Dendritic cell treated with granulocyte-macrophage colony-stimulating factor and Interleukin-4, amounts not matched to agents 40 ng/mL and 50 ng/mL, for 4 days (primary cell): ENCODE data around the gene DUSP18.
A peak's percentile ranks its signal among the peaks of the same experiment; 100 is the strongest.
"Not testable (repeated sequence)": the region's sequence is repeated elsewhere in the genome, so short reads cannot be mapped to it uniquely, and the experiment has no call there.

Experiments
- H3K27ac Mint-ChIP-seq: one replicate; pipeline ENCODE4 v1.8.0; 2022; ENCODE audit warnings: mild to moderate bottlenecking, mixed read lengths
- H3K27me3 Mint-ChIP-seq: one replicate; pipeline ENCODE4 v1.8.0; 2022; ENCODE audit warnings: mild to moderate bottlenecking, mixed read lengths
- H3K36me3 Mint-ChIP-seq: one replicate; pipeline ENCODE4 v1.8.0; 2022; ENCODE audit warnings: low read depth, mixed read lengths
- H3K4me1 Mint-ChIP-seq: one replicate; pipeline ENCODE4 v1.8.0; 2022; ENCODE audit warnings: low read depth, mixed read lengths
- H3K4me3 Mint-ChIP-seq: one replicate; pipeline ENCODE4 v1.8.0; 2022; ENCODE audit warnings: mild to moderate bottlenecking, moderate library complexity, mixed read lengths
- H3K9me3 Mint-ChIP-seq: one replicate; pipeline ENCODE4 v1.8.0; 2022; ENCODE audit warnings: mixed read lengths
- intact Hi-C: fragments of 100-400 bp; cut with micrococcal nuclease; formaldehyde crosslinking; loops from one replicate; pipeline ENCODE4 v1.15.0; 2022

Gene DUSP18

GRCh38 chr22:30694171-30694639 lies 26.5 kb upstream of the DUSP18 start:
- Mint-ChIP-seq H3K4me3 (peak overlapping the region; percentile 72), H3K27ac (peak overlapping the region; percentile 25), H3K4me1 (no peaks in the 10 kb centered on the region), H3K27me3 (peaks cover 69% of the 10 kb centered on the region), H3K36me3 (no peaks in the 10 kb centered on the region), H3K9me3 (no peaks in the 10 kb centered on the region)
- intact Hi-C loops: loop anchor here (10.0 kb wide), 1 partner anchor 59 kb away; the partner anchor contains the start of gene SLC35E4

DNA sequence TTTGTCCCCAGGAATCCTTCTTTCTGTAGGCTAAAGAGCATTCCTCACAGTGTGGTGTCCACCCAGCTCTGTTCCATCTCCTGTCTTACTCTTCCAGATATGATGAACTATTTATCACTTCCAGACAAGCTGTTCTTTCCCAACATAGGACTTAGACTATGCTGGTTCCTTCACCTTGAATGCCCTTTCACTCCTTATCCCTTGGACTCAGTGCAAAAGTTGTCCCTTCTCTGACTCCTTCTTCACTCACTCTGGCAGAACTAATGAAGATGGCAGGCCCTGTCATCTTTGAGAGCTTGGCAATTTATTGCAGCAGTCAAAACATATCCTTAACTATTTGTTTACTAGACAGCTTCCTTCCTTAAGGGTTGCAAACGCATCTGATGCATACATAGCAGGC lies 23.5 kb upstream of the DUSP18 start:
- no peaks in the 10 kb centered on the region for H3K4me1 Mint-ChIP-seq
- peaks cover 43% of the 10 kb centered on the region for H3K27me3 Mint-ChIP-seq
- intact Hi-C loops: loop anchor here (10.0 kb wide), 1 partner anchor 56 kb away; the partner anchor contains the start of gene SLC35E4

DNA sequence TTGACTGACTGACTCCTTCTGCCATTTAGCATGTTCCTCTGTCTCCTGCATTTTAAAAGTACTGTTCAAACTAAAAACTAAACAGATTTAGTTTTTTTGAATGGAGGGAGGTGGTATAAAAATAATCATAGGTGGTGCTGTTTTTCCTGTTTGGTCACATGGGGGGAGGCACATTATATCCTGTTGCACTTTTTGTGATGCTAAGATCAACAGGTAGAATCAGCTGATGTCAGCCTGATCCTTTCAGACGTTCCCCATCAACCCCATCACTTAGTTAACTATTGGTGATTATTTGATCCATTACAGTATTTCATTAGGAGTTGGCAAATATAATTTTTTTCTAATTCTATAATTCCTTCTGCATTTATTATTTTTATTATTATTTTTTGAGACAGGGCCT lies 21.9 kb upstream of the DUSP18 start:
- peaks cover 38% of the 10 kb centered on the region for H3K27me3 Mint-ChIP-seq
- no peak overlapping the region for H3K4me3 Mint-ChIP-seq
- intact Hi-C loops: loop anchor here (10.0 kb wide), 1 partner anchor 55 kb away; the partner anchor contains the start of gene SLC35E4
- H3K27ac Mint-ChIP-seq: no peak overlapping the region
- H3K9me3 Mint-ChIP-seq: no peaks in the 10 kb centered on the region
- H3K36me3 Mint-ChIP-seq: no peaks in the 10 kb centered on the region
- H3K4me1 Mint-ChIP-seq: no peaks in the 10 kb centered on the region

More for the DNA sequence above, 23.5 kb upstream of the DUSP18 start:
- Mint-ChIP-seq H3K9me3 (no peaks in the 10 kb centered on the region), H3K4me3 (no peak overlapping the region), H3K27ac (no peak overlapping the region), H3K36me3 (no peaks in the 10 kb centered on the region)

GRCh38 chr22:30687358-30687757 lies 19.7 kb upstream of the DUSP18 start:
- Mint-ChIP-seq H3K27ac (no peak overlapping the region), H3K4me3 (no peak overlapping the region), H3K4me1 (no peaks in the 10 kb centered on the region), H3K36me3 (no peaks in the 10 kb centered on the region), H3K9me3 (no peaks in the 10 kb centered on the region), H3K27me3 (peaks cover 21% of the 10 kb centered on the region)
- intact Hi-C loops: no loop called here

DNA sequence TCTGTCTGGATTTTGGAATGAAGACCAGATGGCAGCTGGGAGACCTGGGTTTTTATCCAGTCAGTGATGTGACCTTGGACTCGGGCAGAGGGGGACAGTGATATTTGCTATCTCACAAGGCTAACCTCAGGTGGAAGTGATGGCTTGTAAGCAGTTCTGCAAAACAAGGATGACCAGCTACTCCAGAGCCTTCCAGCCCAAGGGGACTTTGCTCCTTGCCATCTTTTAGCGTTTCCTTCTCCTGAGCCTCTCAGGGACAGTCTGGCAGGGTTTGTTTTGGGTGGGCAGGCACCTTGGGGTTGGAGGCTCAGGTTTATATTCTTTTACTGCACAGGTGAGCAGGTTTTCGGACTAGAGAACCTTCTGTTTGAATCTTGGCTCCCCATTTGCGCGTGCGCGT lies 17.5 kb upstream of the DUSP18 start:
- Mint-ChIP-seq H3K9me3 (no peaks in the 10 kb centered on the region), H3K27me3 (peaks cover 13% of the 10 kb centered on the region), H3K36me3 (no peaks in the 10 kb centered on the region), H3K4me1 (peaks cover 21% of the 10 kb centered on the region), H3K27ac (no peak overlapping the region), H3K4me3 (no peak overlapping the region)
- intact Hi-C loops: no loop called here

DNA sequence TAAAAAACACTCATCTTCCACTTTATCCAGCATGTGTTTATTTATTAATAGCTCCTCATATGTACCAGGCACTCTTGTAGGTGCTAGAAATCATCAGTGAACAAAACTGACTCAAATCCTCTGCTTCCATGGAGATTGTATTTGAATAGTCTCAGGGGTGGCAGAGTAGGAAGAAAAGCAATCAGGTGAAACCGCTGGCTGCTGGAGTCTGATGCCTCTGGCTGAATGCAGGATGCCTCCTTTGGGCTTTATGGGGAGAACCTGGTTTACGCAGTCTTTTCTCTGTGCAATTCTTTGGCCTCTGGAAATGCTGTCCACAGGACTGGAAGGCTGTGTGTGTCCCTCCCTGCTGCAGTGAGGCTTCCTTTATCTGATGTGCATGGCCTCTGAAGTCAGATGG lies 14.2 kb upstream of the DUSP18 start:
- intact Hi-C loops: no loop called here
- Mint-ChIP-seq H3K4me1 (peaks cover 35% of the 10 kb centered on the region), H3K27me3 (peaks cover 17% of the 10 kb centered on the region), H3K9me3 (no peaks in the 10 kb centered on the region), H3K27ac (peak overlapping the region; percentile 86), H3K4me3 (no peak overlapping the region), H3K36me3 (no peaks in the 10 kb centered on the region)

- intact Hi-C loops: no loop called here
- H3K27me3 Mint-ChIP-seq: peaks cover 22% of the 10 kb centered on the region
- peak overlapping the region; percentile 86 for H3K27ac Mint-ChIP-seq
- peaks cover 35% of the 10 kb centered on the region for H3K4me1 Mint-ChIP-seq
- no peak overlapping the region for H3K4me3 Mint-ChIP-seq
- H3K9me3 Mint-ChIP-seq: no peaks in the 10 kb centered on the region
- H3K36me3 Mint-ChIP-seq: no peaks in the 10 kb centered on the region
Observed at GRCh38 chr22:30680991-30681770, 13.5 kb upstream of the DUSP18 start.

DNA sequence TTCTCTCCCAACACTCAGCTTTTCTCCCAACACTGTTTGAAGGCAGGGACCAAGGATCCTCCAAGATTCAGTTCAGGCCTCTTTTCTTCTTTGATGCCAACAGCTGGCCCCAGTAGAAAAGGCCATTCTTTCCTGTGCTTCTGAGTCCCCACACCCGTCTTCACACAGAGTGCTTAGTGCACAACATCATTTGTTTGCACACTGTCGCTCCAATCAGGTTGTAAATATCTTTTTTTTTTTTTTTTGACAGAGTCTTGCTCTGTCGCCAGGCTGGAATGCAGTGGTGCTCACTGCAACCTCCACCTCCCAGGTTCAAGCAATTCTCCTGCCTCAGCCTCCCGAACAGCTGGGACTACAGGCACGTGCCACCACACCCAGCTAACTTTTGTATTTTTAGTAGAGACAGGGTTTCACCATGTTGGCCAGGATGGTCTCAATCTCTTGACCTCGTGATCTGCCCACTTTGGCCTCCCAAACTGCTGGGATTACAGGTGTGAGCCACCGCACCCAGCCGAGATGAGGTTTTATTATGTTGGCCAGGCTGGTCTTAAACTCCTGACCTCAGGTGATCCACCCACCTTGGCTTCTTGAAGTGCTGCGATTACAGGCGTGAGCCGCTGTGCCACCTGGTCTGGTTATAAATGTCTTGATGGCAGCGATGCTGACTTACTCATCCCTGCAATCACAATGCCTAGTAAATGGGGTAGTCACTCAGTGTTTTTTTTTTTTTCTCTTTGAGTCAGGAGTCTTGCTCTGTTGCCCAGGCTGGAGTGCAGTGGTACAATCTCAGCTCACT lies 12.4 kb upstream of the DUSP18 start:
- intact Hi-C loops, H3K9me3 Mint-ChIP-seq: not testable (repeated sequence)
- peaks cover 20% of the 10 kb centered on the region for H3K27me3 Mint-ChIP-seq

DNA sequence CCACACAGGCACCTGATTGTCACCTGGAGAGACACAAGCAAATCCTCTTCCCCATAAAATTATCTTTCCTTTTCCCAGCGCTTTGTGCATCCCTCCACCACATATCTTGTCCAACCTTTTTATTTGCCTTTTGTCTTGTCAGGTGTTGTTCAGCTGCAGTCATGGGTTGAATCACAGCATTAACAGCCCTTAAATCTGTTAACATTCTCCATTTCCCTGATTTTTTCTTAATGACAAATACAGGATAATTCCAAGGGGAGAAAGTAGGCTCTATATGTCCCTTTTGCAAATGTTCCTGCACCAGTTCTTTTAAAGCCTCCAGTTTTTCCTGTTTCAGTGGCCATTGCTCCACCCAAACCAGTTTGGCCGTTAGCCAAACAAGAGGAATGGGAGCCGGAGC lies 8.9 kb upstream of the DUSP18 start:
- H3K27ac Mint-ChIP-seq, H3K4me3 Mint-ChIP-seq, intact Hi-C loops, H3K9me3 Mint-ChIP-seq, H3K36me3 Mint-ChIP-seq: not testable (repeated sequence)
- Mint-ChIP-seq H3K4me1 (peaks cover 37% of the 10 kb centered on the region), H3K27me3 (peaks cover 15% of the 10 kb centered on the region)

More for the DNA sequence above, 12.4 kb upstream of the DUSP18 start:
- H3K27ac Mint-ChIP-seq: peak overlapping the region; percentile 86
- H3K4me3 Mint-ChIP-seq, H3K36me3 Mint-ChIP-seq: not testable (repeated sequence)
- H3K4me1 Mint-ChIP-seq: peaks cover 35% of the 10 kb centered on the region

DNA sequence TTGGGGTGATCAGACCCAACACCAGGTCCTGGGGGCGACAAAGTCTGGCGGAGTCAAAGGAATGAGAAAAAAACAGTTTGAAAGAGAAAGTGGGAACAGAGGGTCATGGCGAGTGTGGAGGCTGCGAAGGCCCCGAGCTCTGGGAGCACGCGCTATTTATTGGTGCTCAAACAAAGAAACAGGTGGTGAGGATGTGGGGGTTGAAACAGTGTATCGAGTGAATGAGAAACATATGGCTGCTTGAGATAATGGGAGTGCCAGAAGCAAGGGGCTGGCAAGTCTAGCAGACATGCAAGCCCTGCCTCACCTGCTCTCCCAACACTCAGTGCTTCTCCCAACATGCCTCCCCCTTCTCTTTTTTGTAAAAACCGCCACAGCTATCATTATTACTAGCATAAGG lies 7.8 kb upstream of the DUSP18 start:
- Mint-ChIP-seq H3K9me3 (no peaks in the 10 kb centered on the region), H3K27me3 (peaks cover 17% of the 10 kb centered on the region), H3K4me3 (no peak overlapping the region), H3K27ac (no peak overlapping the region), H3K36me3 (no peaks in the 10 kb centered on the region), H3K4me1 (peaks cover 25% of the 10 kb centered on the region)
- intact Hi-C loops: no loop called here

DNA sequence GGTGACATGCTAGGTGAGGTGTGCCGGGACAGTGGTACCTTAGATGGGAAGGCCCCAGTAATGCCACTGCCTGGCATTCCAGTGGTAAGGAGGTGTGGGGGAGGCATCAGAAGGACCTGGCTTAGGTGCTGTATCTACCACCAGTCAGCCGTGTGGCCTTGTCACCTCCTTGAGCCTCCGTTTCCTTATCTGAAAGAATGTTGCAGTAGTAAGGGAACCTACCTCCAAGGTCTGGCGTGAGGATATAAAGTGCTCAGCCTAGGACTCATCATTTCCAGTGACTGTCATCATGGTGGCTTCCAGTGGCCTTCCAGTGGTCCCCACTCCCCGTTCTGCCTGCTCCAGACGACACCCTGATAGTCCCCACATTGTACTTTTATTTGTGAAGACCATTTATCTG lies 6.8 kb upstream of the DUSP18 start:
- intact Hi-C loops: no loop called here
- H3K27ac Mint-ChIP-seq: no peak overlapping the region
- H3K27me3 Mint-ChIP-seq: peaks cover 19% of the 10 kb centered on the region
- no peaks in the 10 kb centered on the region for H3K36me3 Mint-ChIP-seq
- peaks cover 16% of the 10 kb centered on the region for H3K4me1 Mint-ChIP-seq
- no peak overlapping the region for H3K4me3 Mint-ChIP-seq
- H3K9me3 Mint-ChIP-seq: no peaks in the 10 kb centered on the region

GRCh38 chr22:30673136-30673535 lies 5.5 kb upstream of the DUSP18 start:
- Mint-ChIP-seq H3K27ac (no peak overlapping the region), H3K36me3 (no peaks in the 10 kb centered on the region), H3K4me3 (no peak overlapping the region), H3K4me1 (peaks cover 15% of the 10 kb centered on the region), H3K27me3 (peaks cover 28% of the 10 kb centered on the region), H3K9me3 (no peaks in the 10 kb centered on the region)
- intact Hi-C loops: no loop called here

GRCh38 chr22:30671071-30671470 lies 3.4 kb upstream of the DUSP18 start:
- H3K4me3 Mint-ChIP-seq: no peak overlapping the region
- no peaks in the 10 kb centered on the region for H3K9me3 Mint-ChIP-seq
- peaks cover 27% of the 10 kb centered on the region for H3K4me1 Mint-ChIP-seq
- H3K27ac Mint-ChIP-seq: no peak overlapping the region
- peaks cover 12% of the 10 kb centered on the region for H3K36me3 Mint-ChIP-seq
- peaks cover 22% of the 10 kb centered on the region for H3K27me3 Mint-ChIP-seq
- intact Hi-C loops: no loop called here

DNA sequence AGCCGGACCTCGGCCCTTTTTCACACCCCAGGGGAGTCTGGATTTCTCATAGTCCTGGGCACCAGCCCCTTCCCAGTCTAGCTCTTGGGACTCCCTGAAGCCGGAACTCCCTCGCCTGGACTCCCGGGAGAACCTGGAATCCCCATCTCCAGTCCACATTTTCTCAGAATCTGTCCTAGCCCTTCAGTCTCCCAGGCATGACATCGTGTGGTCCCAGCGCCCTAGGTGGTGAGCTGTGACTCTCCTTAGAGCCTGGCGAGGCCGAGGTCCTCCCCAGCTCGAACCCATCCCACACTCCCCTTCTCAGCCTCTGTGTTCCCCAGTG lies 673 bp upstream of the DUSP18 start:
- intact Hi-C loops: no loop called here
- Mint-ChIP-seq H3K36me3 (peaks cover 35% of the 10 kb centered on the region), H3K4me3 (peak overlapping the region; percentile 91), H3K4me1 (peaks cover 50% of the 10 kb centered on the region), H3K27me3 (peaks cover 18% of the 10 kb centered on the region), H3K27ac (peak overlapping the region; percentile 84), H3K9me3 (no peaks in the 10 kb centered on the region)
